ENCODE results near the gene CKAP2L.

Gene CKAP2L

GRCh38 chr2:112783187-112783714 is 18.8 kb upstream of the CKAP2L start:
- no peak for TF ChIP-seq CTCF (IDR thresholded peaks at IDR 0.05; ENCODE audit: low read depth, low read length, missing control alignments)
- H3K4me3 ChIP-seq (ENCODE audit: low read depth, low read length): peak overlapping the region; percentile 31
- no peak for DNase-seq (ENCODE audit: low read depth)

- H3K4me3 ChIP-seq (ENCODE audit: low read depth, low read length): peak overlapping the region; percentile 22; the same call in 1 of the 2 replicates
- DNase-seq (ENCODE audit: low read depth): no peak
- TF ChIP-seq CTCF (IDR thresholded peaks at IDR 0.05; ENCODE audit: low read depth, low read length, missing control alignments): no peak
These were observed 17.9 kb upstream of the CKAP2L start for GRCh38 chr2:112782234-112782799.

- no peak for DNase-seq (ENCODE audit: low read depth)
- no peak for TF ChIP-seq CTCF (IDR thresholded peaks at IDR 0.05; ENCODE audit: low read depth, low read length, missing control alignments)
- H3K4me3 ChIP-seq (ENCODE audit: low read depth, low read length): no peak overlapping the region
These were observed 15.2 kb upstream of the CKAP2L start for GRCh38 chr2:112779598-112779997.

GRCh38 chr2:112777036-112777435 is 12.6 kb upstream of the CKAP2L start:
- TF ChIP-seq CTCF (IDR thresholded peaks at IDR 0.05; ENCODE audit: low read depth, low read length, missing control alignments): no peak
- no peak overlapping the region for H3K4me3 ChIP-seq (ENCODE audit: low read depth, low read length)
- DNase-seq (ENCODE audit: low read depth): no peak

- no peak for DNase-seq (ENCODE audit: low read depth)
- TF ChIP-seq CTCF (IDR thresholded peaks at IDR 0.05; ENCODE audit: low read depth, low read length, missing control alignments): no peak
- H3K4me3 ChIP-seq (ENCODE audit: low read depth, low read length): no peak overlapping the region
These were observed 11.7 kb upstream of the CKAP2L start for GRCh38 chr2:112776113-112776512.

GRCh38 chr2:112774536-112775285 is 10.3 kb upstream of the CKAP2L start:
- no peak for TF ChIP-seq CTCF (IDR thresholded peaks at IDR 0.05; ENCODE audit: low read depth, low read length, missing control alignments)
- DNase-seq (ENCODE audit: low read depth): no peak
- no peak overlapping the region for H3K4me3 ChIP-seq (ENCODE audit: low read depth, low read length)
